Islet precursor cell (in vitro differentiated cells): ENCODE data around the gene APOL4.
"Not testable (repeated sequence)": the region's sequence is repeated elsewhere in the genome, so short reads cannot be mapped to it uniquely, and the experiment has no call there.

Source experiments
- DNase-seq: peaks from one replicate; pipeline ENCODE4 v3.0.0-alpha.2; 2018

Gene APOL4

GRCh38 chr22:36205573-36205972 lies 4.0 kb upstream of the APOL4 start:
- DNase-seq: not testable (repeated sequence)

DNA sequence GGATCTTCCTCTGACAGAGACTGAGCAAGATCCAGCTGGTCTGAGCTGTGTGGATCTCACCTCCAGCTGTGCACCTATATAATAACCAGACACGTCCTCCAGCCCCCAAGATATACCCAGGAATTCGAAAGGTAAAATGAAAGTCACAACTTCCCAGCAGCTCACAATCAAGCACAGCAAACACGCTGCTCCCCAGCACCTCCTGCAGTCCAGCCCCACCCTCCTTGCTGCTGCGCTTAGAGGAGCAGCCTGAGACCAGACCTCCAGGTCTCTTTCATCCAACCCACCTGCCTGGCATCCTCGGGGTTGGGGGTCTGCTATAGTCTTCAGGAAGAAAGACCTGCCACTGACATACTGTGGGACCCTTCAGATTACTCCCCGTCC lies 3.0 kb upstream of the APOL4 start:
- no peak for DNase-seq

- no peak for DNase-seq
Measured at GRCh38 chr22:36204001-36204631, 2.5 kb upstream of the APOL4 start.

- DNase-seq: not testable (repeated sequence)
Measured at GRCh38 chr22:36203441-36203840, 1.8 kb upstream of the APOL4 start.

DNA sequence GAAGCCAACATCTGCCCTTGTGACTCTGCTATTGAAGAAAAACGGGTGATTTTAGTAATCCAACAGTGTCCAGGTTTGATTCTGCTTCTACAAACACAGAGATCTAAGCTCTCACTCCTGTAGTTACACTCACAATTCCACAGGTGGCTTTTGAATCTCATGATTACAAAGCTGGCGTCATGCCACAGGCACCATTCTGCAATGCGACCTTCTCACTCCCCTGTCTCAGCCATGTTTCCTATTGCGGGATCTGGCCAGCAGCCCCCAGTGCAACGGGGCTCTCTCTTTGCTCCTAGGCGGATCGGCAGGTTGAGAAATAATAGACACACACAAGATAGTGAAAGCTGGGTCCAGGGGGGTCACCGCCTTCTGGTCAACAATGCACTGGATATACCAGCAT lies 1.3 kb upstream of the APOL4 start:
- not testable (repeated sequence) for DNase-seq

DNA sequence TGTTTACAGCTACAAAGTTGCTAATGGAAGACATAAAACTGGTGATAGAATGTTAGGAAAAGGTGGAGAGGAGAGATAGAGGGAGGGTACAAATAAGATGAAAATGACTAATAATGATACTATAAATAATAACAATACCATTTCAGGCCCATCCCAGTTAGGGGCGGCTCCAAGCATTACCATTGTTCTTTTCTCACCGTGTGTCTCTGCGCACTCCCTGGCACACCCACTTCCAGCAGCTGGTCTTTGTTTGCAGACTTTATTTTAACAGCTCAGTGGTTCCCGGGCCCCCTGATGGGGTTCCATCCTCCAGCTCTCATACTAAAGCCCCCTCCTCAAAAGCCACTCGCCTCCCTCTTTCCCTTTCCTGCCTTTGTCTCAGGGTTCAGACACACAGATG lies 584 bp downstream of the APOL4 start:
- DNase-seq: not testable (repeated sequence)

DNA sequence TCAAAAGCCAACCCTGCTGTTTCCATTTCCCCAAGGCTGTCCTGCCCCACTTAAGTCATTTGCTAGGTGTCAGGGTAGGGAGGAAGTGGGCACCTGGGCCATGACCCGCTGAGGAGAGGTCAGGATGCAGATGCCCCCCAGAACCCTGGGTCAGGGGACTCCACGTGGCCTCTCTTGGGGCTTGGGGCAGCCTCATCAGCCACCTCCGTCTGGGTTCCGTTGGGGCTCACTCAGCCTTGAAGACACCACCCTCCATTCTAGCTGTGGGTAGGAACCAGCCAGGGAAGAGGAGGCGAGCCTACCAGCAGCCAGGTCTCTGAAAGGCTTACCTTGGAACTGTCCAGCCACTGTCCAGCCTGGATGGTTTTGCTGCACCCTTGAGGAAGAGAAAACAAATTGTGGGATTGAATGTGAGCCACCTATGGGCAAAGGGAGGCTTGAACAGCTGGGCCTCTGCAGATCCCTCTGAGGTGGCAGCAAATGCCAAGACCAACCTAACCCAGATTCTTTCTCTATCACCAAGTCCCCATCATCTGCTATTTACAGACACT lies 2.5 kb downstream of the APOL4 start:
- DNase-seq: no peak

- DNase-seq: no peak
Measured at GRCh38 chr22:36198536-36198935, 3.1 kb downstream of the APOL4 start.

GRCh38 chr22:36197514-36198146 lies 4.0 kb downstream of the APOL4 start:
- no peak for DNase-seq

DNA sequence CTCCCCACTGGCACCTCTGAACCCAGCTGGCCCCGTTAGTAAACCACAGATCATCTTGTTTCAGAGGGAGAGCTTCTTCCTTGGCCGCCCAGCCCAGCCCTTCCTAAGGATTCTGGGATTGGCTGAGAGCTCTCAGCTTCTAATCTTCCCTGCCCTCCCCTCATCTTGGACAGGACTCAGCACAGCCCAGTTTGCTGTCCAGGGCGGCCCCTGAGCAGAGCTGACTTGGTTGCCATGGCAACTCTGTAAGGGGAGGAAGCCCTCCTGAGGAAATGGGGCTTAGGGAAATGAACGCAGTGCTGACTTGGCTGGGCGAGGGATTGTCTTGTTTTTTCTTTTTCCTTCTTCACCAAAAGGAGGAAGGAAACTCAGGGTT lies 4.6 kb downstream of the APOL4 start:
- DNase-seq: peak; percentile 96

GRCh38 chr22:36196254-36197064 lies 5.2 kb downstream of the APOL4 start:
- DNase-seq: no peak

DNA sequence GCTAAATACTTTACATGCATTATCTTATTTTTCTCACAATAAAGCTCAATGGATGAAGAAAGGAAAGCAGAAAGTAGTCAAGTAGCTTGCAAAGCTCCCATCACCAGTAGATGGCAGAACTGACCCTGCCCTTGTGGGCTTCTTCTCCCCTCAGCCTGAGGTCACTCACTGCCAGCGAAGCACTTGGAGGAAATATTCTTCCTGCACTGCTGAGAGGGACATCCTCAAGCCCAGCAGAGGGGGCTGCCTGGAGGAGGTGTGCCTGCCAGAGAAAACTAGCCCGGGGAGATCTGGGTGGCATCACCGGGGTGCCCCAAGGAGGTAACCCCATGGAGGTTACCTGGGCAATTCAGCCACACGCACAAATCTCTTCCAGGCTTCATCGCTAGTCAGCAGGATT lies 6.6 kb downstream of the APOL4 start:
- peak; percentile 92 for DNase-seq

DNA sequence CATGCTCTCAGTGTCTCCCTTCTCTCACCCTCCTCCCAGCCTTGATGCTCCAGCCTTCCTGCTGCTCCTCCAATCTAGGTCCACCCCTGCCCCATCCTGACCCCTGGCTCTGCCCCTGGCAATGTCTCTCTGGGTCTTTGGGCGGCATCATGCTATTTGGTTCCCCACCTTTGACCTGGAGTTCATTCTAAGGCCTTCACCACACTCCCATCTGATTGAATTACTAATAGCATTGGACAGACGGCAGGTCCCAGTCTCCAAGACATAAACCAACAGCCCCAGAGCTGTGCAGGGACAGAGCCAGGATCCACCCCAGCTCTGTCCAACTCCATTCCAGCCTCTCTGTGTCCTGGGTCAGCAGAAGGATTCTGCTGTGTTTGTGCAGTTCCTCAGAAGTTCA lies 7.2 kb downstream of the APOL4 start:
- no peak for DNase-seq

GRCh38 chr22:36193577-36193976 lies 8.0 kb downstream of the APOL4 start:
- no peak for DNase-seq

DNA sequence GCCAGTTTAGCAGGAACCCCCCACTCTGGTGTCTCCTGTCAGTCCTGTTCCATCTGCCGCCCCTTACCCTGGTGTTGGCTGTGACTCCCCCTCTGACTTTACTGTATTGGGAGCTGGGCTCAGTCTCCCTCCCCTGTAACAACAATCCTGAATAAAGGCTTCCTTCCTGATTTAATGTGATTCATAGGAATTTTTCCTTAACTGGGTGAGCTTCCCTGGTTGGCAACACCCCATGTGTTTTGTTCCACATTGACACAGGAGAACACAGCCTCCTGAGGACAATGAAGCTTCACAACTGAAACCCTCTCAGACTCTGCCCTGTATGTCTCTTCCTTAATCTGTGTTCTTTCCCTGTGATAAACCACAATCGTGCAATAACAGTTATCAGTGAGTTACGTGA lies 8.4 kb downstream of the APOL4 start:
- DNase-seq: no peak

- no peak for DNase-seq
Measured at GRCh38 chr22:36192542-36192941, 9.1 kb downstream of the APOL4 start.

- no peak for DNase-seq
Measured at GRCh38 chr22:36191106-36191836, 10.3 kb downstream of the APOL4 start.

DNA sequence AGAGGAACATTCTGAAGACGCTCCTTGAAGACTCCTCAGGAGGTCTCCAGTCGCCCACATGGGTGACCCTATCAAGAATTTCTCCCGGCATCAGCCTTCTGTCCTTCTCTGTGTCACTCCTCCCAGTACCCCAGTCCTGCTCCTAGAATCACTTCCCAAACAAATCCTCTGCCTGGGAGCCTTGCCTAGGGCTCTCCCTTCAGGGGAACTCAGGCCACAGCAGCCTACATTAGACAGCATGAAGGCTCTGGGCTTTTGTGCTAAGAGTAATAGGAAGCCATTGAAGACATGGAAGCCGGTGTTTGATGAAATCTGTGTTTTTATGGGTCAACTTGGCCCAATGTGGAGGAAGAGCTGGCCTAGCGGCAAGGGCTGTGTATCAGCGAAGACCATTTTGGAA lies 13.7 kb downstream of the APOL4 start:
- DNase-seq: not testable (repeated sequence)

GRCh38 chr22:36185828-36186624 lies 15.6 kb downstream of the APOL4 start:
- no peak for DNase-seq

GRCh38 chr22:36184433-36185025 lies 17.1 kb downstream of the APOL4 start:
- peak; percentile 29 for DNase-seq

- DNase-seq: peak; percentile 29
Measured at GRCh38 chr22:36183446-36183845, 18.2 kb downstream of the APOL4 start.

DNA sequence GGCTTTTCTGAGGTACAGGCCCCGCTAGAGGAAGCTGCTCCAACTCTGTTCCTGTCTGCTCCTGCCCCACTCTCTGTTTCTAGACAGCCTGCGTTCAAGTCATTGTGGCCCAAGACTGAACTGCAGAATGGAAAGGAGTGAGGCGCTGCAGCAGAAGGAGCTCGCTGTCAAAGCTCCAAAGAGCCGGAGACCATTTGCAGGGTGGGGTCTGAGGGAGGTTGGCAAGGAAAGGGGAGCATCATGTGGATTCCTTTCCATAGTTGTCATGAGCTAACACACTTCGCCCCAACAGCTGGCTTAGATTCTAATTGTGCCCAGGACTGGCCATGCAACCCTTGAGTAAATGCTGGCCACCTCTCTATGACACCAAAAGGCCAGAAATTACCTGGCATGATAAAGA lies 18.8 kb downstream of the APOL4 start:
- peak; percentile 31 for DNase-seq
